H1 (cell line): ENCODE data around the gene CRYGA. TPM values are rescaled to one million over a fixed set of nuclear protein-coding genes. Genes with fewer than 3 reads are reported as not detected.

Source experiments
- CTCF ChIA-PET: fragments of 300-600 bp; sonication (Branson Sonifier 250); formaldehyde crosslinking; loops from one replicate; lab custom pipeline; 2021; ENCODE audit not compliant: partially characterized antibody; lab: Charles Lee
- POLR2A ChIA-PET: fragments of 300-600 bp; sonication (Branson Sonifier 250); formaldehyde crosslinking; loops from one replicate; lab custom pipeline; 2021; ENCODE audit warnings: inconsistent platforms; ENCODE audit not compliant: partially characterized antibody; lab: Charles Lee
- DNase-seq, 2 experiments: peaks; one replicate each; pipeline versions ENCODE4 v3.0.0 to v3.0.0-alpha.2; 2010 to 2022; ENCODE audit warnings: low spot score in 2 of 2, low read depth in 1 of 2, mixed read lengths in 1 of 2
- FAIRE-seq: peaks from 2 replicates; lab custom pipeline; 2011; peaks lifted over from hg19 to GRCh38; lab: Jason Lieb, UNC
- H2AFZ ChIP-seq: 2 replicates; pipeline ENCODE4 v1.8.1; 2012; ENCODE audit warnings: low read length, inconsistent platforms
- H2AK5ac ChIP-seq: 2 replicates; pipeline ENCODE4 v1.6.1; 2013; ENCODE audit warnings: low read depth, low read length
- H2BK120ac ChIP-seq: replicated peaks from 2 replicates; pipeline ENCODE3; 2013; ENCODE audit warnings: low read depth, low read length, inconsistent platforms
- H2BK12ac ChIP-seq: 2 replicates; pipeline ENCODE4 v1.6.1; 2013; ENCODE audit warnings: low read depth, low read length
- H2BK15ac ChIP-seq: 2 replicates; pipeline ENCODE4 v1.6.1; 2013; ENCODE audit warnings: low read length
- H2BK20ac ChIP-seq: 2 replicates; pipeline ENCODE4 v1.6.1; 2013; ENCODE audit warnings: low read length
- H2BK5ac ChIP-seq: 2 replicates; pipeline ENCODE4 v1.6.1; 2013; ENCODE audit warnings: low read depth, low read length
- H3K14ac ChIP-seq: 2 replicates; pipeline ENCODE4 v1.6.1; 2013; ENCODE audit warnings: inconsistent platforms; ENCODE audit not compliant: insufficient read length
- H3K18ac ChIP-seq: 2 replicates; pipeline ENCODE4 v1.6.1; 2013; ENCODE audit warnings: low read length; ENCODE audit errors: extremely low read depth
- H3K23ac ChIP-seq: 2 replicates; pipeline ENCODE4 v1.6.1; 2013; ENCODE audit warnings: inconsistent platforms; ENCODE audit not compliant: insufficient read length
- H3K23me2 ChIP-seq: 2 replicates; pipeline ENCODE4 v1.6.1; 2013; ENCODE audit warnings: low read depth, low read length
- H3K27ac ChIP-seq: 2 replicates; pipeline ENCODE4 v1.6.1; 2011; ENCODE audit warnings: low read depth, low read length, inconsistent platforms
- H3K27me3 ChIP-seq, 4 experiments: replicated peaks in 1 of 4; 1 replicate in 1 of 4; 2 replicates in 3 of 4; pipeline versions ENCODE4 v1.6.1 to v1.8.1; 2011 to 2013; ENCODE audit warnings: low read length in 3 of 4, mild to moderate bottlenecking in 3 of 4, inconsistent platforms in 2 of 4, mixed read lengths in 2 of 4, moderate library complexity in 1 of 4; ENCODE audit not compliant: control insufficient read depth in 3 of 4, insufficient read depth in 3 of 4; ENCODE audit errors: extremely low read depth in 1 of 4
- H3K36me3 ChIP-seq, 4 experiments: 2 replicates each; pipeline versions ENCODE4 v1.6.1 to v1.8.1; 2011 to 2013; ENCODE audit warnings: mild to moderate bottlenecking in 4 of 4, low read length in 3 of 4, moderate library complexity in 2 of 4, control low read depth in 1 of 4, inconsistent platforms in 1 of 4; ENCODE audit not compliant: insufficient read depth in 4 of 4, control insufficient read depth in 2 of 4
- H3K4ac ChIP-seq: replicated peaks from 2 replicates; pipeline ENCODE3; 2013; ENCODE audit warnings: low read length, low read depth, mixed read lengths, inconsistent platforms; ENCODE audit not compliant: insufficient read length
- H3K4me1 ChIP-seq, 4 experiments: replicated peaks in 1 of 4; 1 replicate in 1 of 4; 2 replicates in 3 of 4; pipeline versions ENCODE4 v1.6.1 to v1.8.1; 2011 to 2013; ENCODE audit warnings: low read length in 3 of 4, inconsistent platforms in 2 of 4, mixed read lengths in 1 of 4; ENCODE audit not compliant: insufficient read depth in 4 of 4, control insufficient read depth in 3 of 4
- H3K4me2 ChIP-seq, 2 experiments: 2 replicates each; pipeline versions ENCODE4 v1.6.1 to v1.8.1; 2011 to 2013; ENCODE audit warnings: low read depth in 2 of 2, low read length in 2 of 2, control low read depth in 1 of 2, inconsistent platforms in 1 of 2, mild to moderate bottlenecking in 1 of 2; ENCODE audit not compliant: insufficient read depth in 1 of 2
- H3K4me3 ChIP-seq, 4 experiments: fragments of 200-600, 300-600 bp in 1 of 4; sonication (generic), shearing (Covaris generic), sonication (Bioruptor Twin) in 1 of 4; 2 replicates each; pipeline versions ENCODE4 v1.5.1 to v1.8.1; 2011 to 2016; ENCODE audit warnings: low read length in 4 of 4, low read depth in 3 of 4, control low read depth in 2 of 4, inconsistent platforms in 2 of 4, mild to moderate bottlenecking in 2 of 4, mixed read lengths in 1 of 4, moderate library complexity in 1 of 4; ENCODE audit not compliant: insufficient read depth in 2 of 4; ENCODE audit errors: extremely low read depth in 1 of 4
- H3K56ac ChIP-seq: replicated peaks from 2 replicates; pipeline ENCODE3; 2013; ENCODE audit warnings: low read depth, mild to moderate bottlenecking, mixed read lengths, low read length, inconsistent platforms; ENCODE audit not compliant: insufficient read length
- H3K79me1 ChIP-seq: 2 replicates; pipeline ENCODE4 v1.6.1; 2013; ENCODE audit warnings: low read depth, low read length, control low read depth
- H3K79me2 ChIP-seq, 2 experiments: 2 replicates each; pipeline versions ENCODE4 v1.6.1 to v1.8.1; 2012 to 2013; ENCODE audit warnings: low read length in 2 of 2, mild to moderate bottlenecking in 2 of 2, inconsistent platforms in 1 of 2; ENCODE audit not compliant: insufficient read depth in 2 of 2, control insufficient read depth in 1 of 2
- H3K9ac ChIP-seq, 4 experiments: replicated peaks in 1 of 4; 1 replicate in 1 of 4; 2 replicates in 3 of 4; pipeline versions ENCODE4 v1.6.1 to v1.8.1; 2011 to 2013; ENCODE audit warnings: low read depth in 3 of 4, low read length in 3 of 4, control low read depth in 2 of 4, mild to moderate bottlenecking in 2 of 4, moderate library complexity in 2 of 4, inconsistent platforms in 1 of 4; ENCODE audit errors: extremely low read depth in 1 of 4
- H3K9me3 ChIP-seq, 2 experiments: 2 replicates each; pipeline versions ENCODE4 v1.6.1 to v1.8.1; 2012 to 2013; ENCODE audit warnings: mild to moderate bottlenecking in 2 of 2, moderate library complexity in 2 of 2, control low read depth in 1 of 2, inconsistent platforms in 1 of 2, low read depth in 1 of 2, low read length in 1 of 2, mixed read lengths in 1 of 2; ENCODE audit not compliant: insufficient read depth in 2 of 2
- H4K20me1 ChIP-seq, 2 experiments: replicated peaks in 1 of 2; 2 replicates each; pipeline versions ENCODE3 to v1.8.1; 2011 to 2013; ENCODE audit warnings: inconsistent platforms in 2 of 2, low read length in 2 of 2, mild to moderate bottlenecking in 1 of 2; ENCODE audit not compliant: insufficient read depth in 2 of 2, control insufficient read depth in 1 of 2
- H4K5ac ChIP-seq: 2 replicates; pipeline ENCODE4 v1.6.1; 2013; ENCODE audit warnings: low read length, low read depth, mixed read lengths, inconsistent platforms; ENCODE audit not compliant: insufficient read length
- H4K8ac ChIP-seq: 2 replicates; pipeline ENCODE4 v1.8.0; 2013; ENCODE audit warnings: mild to moderate bottlenecking, moderate library complexity, low read length, inconsistent platforms; ENCODE audit not compliant: insufficient read depth; ENCODE audit errors: extremely low read depth
- H4K91ac ChIP-seq: replicated peaks from 2 replicates; pipeline ENCODE3; 2013; ENCODE audit warnings: low read length, mixed read lengths, inconsistent platforms; ENCODE audit not compliant: insufficient read length
- CEBPB ChIP-seq: IDR thresholded peaks from 2 replicates; pipeline ENCODE4 v1.6.1; 2012; ENCODE audit warnings: low read depth, low read length
- KDM1A ChIP-seq: fragments of 200-600, 300-600 bp; sonication (generic); IDR thresholded peaks from 2 replicates; pipeline ENCODE4 v1.7.1; 2016; ENCODE audit warnings: mild to moderate bottlenecking, low read length, borderline replicate concordance
- WGBS, 2 experiments: shearing (Covaris generic) in 1 of 2; methylation state at CpG; one replicate each; pipeline versions ENCODE4 v1.1.6 to v1.1.7; 2013 to 2015; ENCODE audit warnings: low lambda C conversion rate in 2 of 2, mixed read lengths in 2 of 2, inconsistent platforms in 1 of 2, low coverage in 1 of 2, missing lambda C conversion rate in 1 of 2; ENCODE audit not compliant: insufficient replicate concordance in 2 of 2, insufficient coverage in 1 of 2, insufficient read length in 1 of 2; ENCODE audit errors: extremely low coverage in 1 of 2, missing lambda C conversion rate in 1 of 2; 5-methylcytosine and 5-hydroxymethylcytosine counted together
- polyA plus RNA-seq, 7 experiments: library from polyadenylated mRNA; depleted of rRNA in 3 of 7; stranded (reverse) in 5 of 7; unstranded in 2 of 7; fragments of >200 nt in 5 of 7; fragments of 200-250 nt in 2 of 7; gene quantifications; 1 replicate in 5 of 7; 2 replicates in 1 of 7; 4 replicates in 1 of 7; pipeline versions ENCODE4 v1.2.1 to v1.2.3, GENCODE V29; 2011 to 2013; ENCODE audit warnings: missing spikeins in 2 of 7, mixed read lengths in 2 of 7
- total RNA-seq: library from RNA; stranded (reverse); fragmentation: NEBNext Ultra II Directional; extraction: Animal tissue kit (Norgen Biotek cat#: 25700); gene quantifications from 2 replicates; pipeline ENCODE4 v1.2.1, GENCODE V29; 2021

The CRYGA gene
- total and polyA plus RNA-seq, 2 of the 8 experiments (the other 6 are each of a cell fraction or from before 2014, with no cell fraction given), result not detected

DNA sequence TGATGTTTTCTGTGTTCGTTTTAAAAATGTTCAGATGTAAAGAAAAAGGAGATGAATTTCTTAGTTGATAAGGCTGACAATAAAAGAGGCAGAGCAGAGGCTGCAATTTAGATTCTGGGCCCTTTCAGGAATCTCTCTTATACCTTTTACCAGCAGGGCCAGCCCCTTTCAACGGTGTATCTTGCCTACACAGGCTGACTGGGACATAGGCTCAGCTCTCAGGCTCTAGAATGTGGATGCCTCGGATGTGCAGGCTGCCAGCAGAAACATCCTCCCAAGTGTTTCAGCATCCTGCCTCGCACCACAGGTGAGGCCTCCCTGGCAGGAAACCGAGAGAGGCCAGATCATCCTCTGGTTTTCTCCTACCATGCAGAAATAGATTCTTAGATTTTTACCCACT, 23.1 kb upstream of the CRYGA start:
- ChIA-PET POLR2A (interaction anchor here (0.6 to 0.9 kb wide), 2 partner anchors 62 to 68 kb away, joined by 3 to 4 read pairs; partner anchors contain the start of gene IDH1), CTCF (interaction anchor here (1.6 to 5.9 kb wide), 2 partner anchors 11 to 85 kb away, joined by 4 to 43 read pairs; no protein-coding TSS in a partner anchor)
- Histone ChIP-seq H3K9me3 (no peaks in the 10 kb centered on the region), H4K5ac (no peak overlapping the region), H3K14ac (no peak overlapping the region), H3K79me2 (no peaks in the 10 kb centered on the region), H3K79me1 (no peaks in the 10 kb centered on the region), H3K23ac (no peak overlapping the region), H2AFZ (no peak overlapping the region), H4K91ac (no peak overlapping the region), H3K18ac (no peak overlapping the region), H3K27ac (no peak overlapping the region), H3K56ac (no peak overlapping the region), H3K4me3 (no peak overlapping the region), H3K4me1 (peaks cover 3 to 14% (median 11%) of the 10 kb centered on the region in 4 experiments; a peak in 6 of 7 replicates), H3K36me3 (no peaks in the 10 kb centered on the region), H3K4ac (no peak overlapping the region), H3K27me3 (no peaks in the 10 kb centered on the region), H3K4me2 (no peak overlapping the region), H3K23me2 (no peaks in the 10 kb centered on the region; the same call in 1 of the 2 replicates), H2BK15ac (no peak overlapping the region), H2BK120ac (no peak overlapping the region), H4K20me1 (no peaks in the 10 kb centered on the region), H3K9ac (no peak overlapping the region), H2BK5ac (no peak overlapping the region), H2BK20ac (no peak overlapping the region), H2BK12ac (no peak overlapping the region), H2AK5ac (no peak overlapping the region), H4K8ac (no peak overlapping the region)
- no peak for DNase-seq
- 65% methylated on average over 5 of the region's 5 CpGs; no CpG with 5 or more reads in 1 of the 2 experiments for WGBS, 2 experiments
- FAIRE-seq, result no peak
- TF ChIP-seq CEBPB (no peak), KDM1A (no peak)
